Neural progenitor cell (in vitro differentiated cells): ENCODE results near the gene NDST1. TPM values are rescaled to one million over a fixed set of nuclear protein-coding genes. Genes with fewer than 3 reads are reported as not detected.

Experiments used
- DNase-seq: peaks from one replicate; pipeline ENCODE4 v3.0.0-alpha.2; 2016; ENCODE audit warnings: low spot score
- H2AFZ ChIP-seq: fragments of 200-600 bp; sonication (generic); replicated peaks from 2 replicates; pipeline ENCODE4 v1.6.1; 2016; ENCODE audit warnings: antibody characterized with exemption
- H3F3A ChIP-seq: fragments of 200-600 bp; sonication (generic); 2 replicates; pipeline ENCODE4 v1.6.1; 2016; ENCODE audit warnings: antibody characterized with exemption, low read depth
- H3K27ac ChIP-seq: fragments of 200-600 bp; sonication (generic); 2 replicates; pipeline ENCODE4 v1.5.1; 2016; ENCODE audit warnings: mild to moderate bottlenecking
- H3K27me3 ChIP-seq: fragments of 200-600 bp; sonication (generic); 2 replicates; pipeline ENCODE4 v1.6.1; 2016; ENCODE audit warnings: mild to moderate bottlenecking, moderate library complexity
- H3K36me3 ChIP-seq: fragments of 200-600 bp; sonication (generic); 2 replicates; pipeline ENCODE4 v1.5.1; 2016
- H3K4me1 ChIP-seq: fragments of 200-600 bp; sonication (generic); 2 replicates; pipeline ENCODE4 v1.6.1; 2016; ENCODE audit warnings: mixed run types
- H3K4me2 ChIP-seq: fragments of 200-600 bp; sonication (generic); 2 replicates; pipeline ENCODE4 v1.6.1; 2016
- H3K4me3 ChIP-seq: fragments of 200-600 bp; sonication (generic); 2 replicates; pipeline ENCODE4 v1.5.1; 2016
- H3K79me2 ChIP-seq: fragments of 200-600 bp; sonication (generic); 2 replicates; pipeline ENCODE4 v1.6.1; 2016; ENCODE audit warnings: low read depth
- H3K9ac ChIP-seq: fragments of 200-600 bp; sonication (generic); 2 replicates; pipeline ENCODE4 v1.6.1; 2016
- H3K9me3 ChIP-seq: fragments of 200-600 bp; sonication (generic); 2 replicates; pipeline ENCODE4 v1.5.1; 2016; ENCODE audit warnings: low read depth
- H4K20me1 ChIP-seq: fragments of 200-600 bp; sonication (generic); 2 replicates; pipeline ENCODE4 v1.6.1; 2016; ENCODE audit warnings: low read depth
- H3K27ac Mint-ChIP-seq: 3 replicates; pipeline ENCODE4 v1.8.0; 2021; ENCODE audit warnings: mixed read lengths
- H3K27me3 Mint-ChIP-seq: 2 replicates; pipeline ENCODE4 v1.8.0; 2022; ENCODE audit warnings: low read depth, mild to moderate bottlenecking, inconsistent platforms, moderate library complexity, mixed read lengths; ENCODE audit not compliant: insufficient read depth
- H3K36me3 Mint-ChIP-seq: 3 replicates; pipeline ENCODE4 v1.8.0; 2021; ENCODE audit warnings: mixed read lengths
- H3K4me1 Mint-ChIP-seq: 3 replicates; pipeline ENCODE4 v1.8.0; 2021; ENCODE audit warnings: mixed read lengths
- H3K4me3 Mint-ChIP-seq: 3 replicates; pipeline ENCODE4 v1.8.0; 2021; ENCODE audit warnings: mild to moderate bottlenecking, moderate library complexity, mixed read lengths
- H3K9me3 Mint-ChIP-seq: 3 replicates; pipeline ENCODE4 v1.8.0; 2020; ENCODE audit warnings: mixed read lengths
- EZH2 ChIP-seq: fragments of 200-600 bp; sonication (generic); IDR thresholded peaks from 2 replicates; pipeline ENCODE4 v1.6.1; 2017; ENCODE audit warnings: antibody characterized with exemption, mild to moderate bottlenecking, moderate library complexity
- EZH2phosphoT487 ChIP-seq: fragments of 200-600 bp; sonication (generic); IDR thresholded peaks from 2 replicates; pipeline ENCODE4 v1.6.1; 2017; ENCODE audit warnings: antibody characterized with exemption
- total RNA-seq: library from RNA; depleted of rRNA; stranded (reverse); fragments of >200 nt; gene quantifications from 2 replicates; pipeline ENCODE4 v1.2.3, GENCODE V29; 2015; ENCODE audit warnings: low replicate concordance
- TF ChIP-seq, protein P1 (sequence below): fragments of 200-600 bp; sonication (generic); IDR thresholded peaks from 2 replicates; pipeline ENCODE4 v1.5.1; 2017; ENCODE audit warnings: antibody characterized with exemption, mild to moderate bottlenecking

Gene NDST1
- total RNA-seq, 1 donor from 2014 or later = 22.9 TPM

DNA sequence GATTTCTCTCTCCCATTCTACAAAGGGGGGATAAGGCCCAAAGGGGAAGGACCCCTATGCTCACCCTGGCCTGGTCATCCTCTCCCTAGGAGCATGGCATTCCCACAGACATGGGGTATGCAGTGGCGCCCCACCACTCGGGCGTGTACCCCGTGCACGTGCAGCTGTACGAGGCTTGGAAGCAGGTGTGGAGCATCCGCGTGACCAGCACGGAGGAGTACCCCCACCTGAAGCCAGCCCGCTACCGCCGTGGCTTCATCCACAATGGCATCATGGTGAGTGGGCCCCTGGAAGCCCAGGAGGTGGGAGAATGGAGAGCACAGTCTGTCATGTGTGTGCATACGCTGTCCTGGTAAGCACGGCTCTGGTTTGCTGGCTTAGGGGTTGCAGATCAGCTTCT lies 27.7 kb downstream of the NDST1 start:
- no peaks in the 10 kb centered on the region for H3K9me3 Mint-ChIP-seq
- no peak for DNase-seq
- Histone ChIP-seq H4K20me1 (peaks cover 10% of the 10 kb centered on the region), H3K9me3 (no peaks in the 10 kb centered on the region), H3K27ac (no peak overlapping the region), H2AFZ (no peak overlapping the region), H3K4me2 (no peak overlapping the region), H3K9ac (no peak overlapping the region), H3K4me3 (no peak overlapping the region), H3F3A (no peaks in the 10 kb centered on the region), H3K27me3 (no peaks in the 10 kb centered on the region), H3K36me3 (no peaks in the 10 kb centered on the region), H3K79me2 (peaks cover 7% of the 10 kb centered on the region), H3K4me1 (peaks cover 6% of the 10 kb centered on the region)
- no peak for TF ChIP-seq EZH2
- TF ChIP-seq, protein P1, sequence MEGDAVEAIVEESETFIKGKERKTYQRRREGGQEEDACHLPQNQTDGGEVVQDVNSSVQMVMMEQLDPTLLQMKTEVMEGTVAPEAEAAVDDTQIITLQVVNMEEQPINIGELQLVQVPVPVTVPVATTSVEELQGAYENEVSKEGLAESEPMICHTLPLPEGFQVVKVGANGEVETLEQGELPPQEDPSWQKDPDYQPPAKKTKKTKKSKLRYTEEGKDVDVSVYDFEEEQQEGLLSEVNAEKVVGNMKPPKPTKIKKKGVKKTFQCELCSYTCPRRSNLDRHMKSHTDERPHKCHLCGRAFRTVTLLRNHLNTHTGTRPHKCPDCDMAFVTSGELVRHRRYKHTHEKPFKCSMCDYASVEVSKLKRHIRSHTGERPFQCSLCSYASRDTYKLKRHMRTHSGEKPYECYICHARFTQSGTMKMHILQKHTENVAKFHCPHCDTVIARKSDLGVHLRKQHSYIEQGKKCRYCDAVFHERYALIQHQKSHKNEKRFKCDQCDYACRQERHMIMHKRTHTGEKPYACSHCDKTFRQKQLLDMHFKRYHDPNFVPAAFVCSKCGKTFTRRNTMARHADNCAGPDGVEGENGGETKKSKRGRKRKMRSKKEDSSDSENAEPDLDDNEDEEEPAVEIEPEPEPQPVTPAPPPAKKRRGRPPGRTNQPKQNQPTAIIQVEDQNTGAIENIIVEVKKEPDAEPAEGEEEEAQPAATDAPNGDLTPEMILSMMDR = no peak
- TF ChIP-seq EZH2phosphoT487 = no peak
- H3K27ac Mint-ChIP-seq = no peak overlapping the region
- H3K27me3 Mint-ChIP-seq = peaks cover 7% of the 10 kb centered on the region
- peaks cover 30% of the 10 kb centered on the region for H3K36me3 Mint-ChIP-seq
- H3K4me1 Mint-ChIP-seq = peaks cover 3% of the 10 kb centered on the region
- no peak overlapping the region for H3K4me3 Mint-ChIP-seq

GRCh38 chr5:150538007-150538917 lies 30.3 kb downstream of the NDST1 start:
- Histone ChIP-seq H3K4me2 (no peak overlapping the region), H3K79me2 (no peaks in the 10 kb centered on the region), H3K4me1 (no peaks in the 10 kb centered on the region), H3F3A (no peaks in the 10 kb centered on the region), H4K20me1 (peaks cover 5% of the 10 kb centered on the region), H3K4me3 (no peak overlapping the region), H3K9ac (no peak overlapping the region), H2AFZ (no peak overlapping the region), H3K36me3 (no peaks in the 10 kb centered on the region), H3K27me3 (no peaks in the 10 kb centered on the region), H3K27ac (no peak overlapping the region), H3K9me3 (no peaks in the 10 kb centered on the region)
- H3K9me3 Mint-ChIP-seq = no peaks in the 10 kb centered on the region
- no peak overlapping the region for H3K27ac Mint-ChIP-seq
- peaks cover 26% of the 10 kb centered on the region for H3K36me3 Mint-ChIP-seq
- peaks cover 5% of the 10 kb centered on the region for H3K27me3 Mint-ChIP-seq
- H3K4me1 Mint-ChIP-seq = no peaks in the 10 kb centered on the region
- H3K4me3 Mint-ChIP-seq = no peak overlapping the region
- no peak for DNase-seq
- TF ChIP-seq EZH2 (no peak), EZH2phosphoT487 (no peak)
- TF ChIP-seq, protein P1 = no peak

DNA sequence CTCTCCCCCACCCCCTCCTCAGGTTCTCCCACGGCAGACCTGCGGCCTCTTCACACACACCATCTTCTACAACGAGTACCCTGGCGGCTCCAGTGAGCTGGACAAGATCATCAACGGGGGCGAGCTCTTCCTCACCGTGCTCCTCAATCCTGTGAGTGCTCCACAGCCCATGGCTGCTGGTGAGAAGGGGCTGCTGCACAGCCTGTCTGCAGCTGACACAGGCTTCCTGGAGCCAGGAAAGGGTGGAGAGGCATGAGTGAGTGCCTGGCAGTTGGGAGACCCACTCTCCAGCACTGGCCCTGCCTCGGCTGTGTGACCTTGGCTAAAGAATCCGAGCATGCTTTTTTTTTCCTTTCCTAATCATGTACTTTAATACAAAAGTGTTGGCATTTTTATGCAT lies 31.3 kb downstream of the NDST1 start:
- Histone ChIP-seq H3K4me1 (no peaks in the 10 kb centered on the region), H3K27ac (no peak overlapping the region), H3K9ac (no peak overlapping the region), H4K20me1 (peaks cover 5% of the 10 kb centered on the region), H2AFZ (no peak overlapping the region), H3F3A (no peaks in the 10 kb centered on the region), H3K4me3 (no peak overlapping the region), H3K27me3 (no peaks in the 10 kb centered on the region), H3K4me2 (no peak overlapping the region), H3K9me3 (no peaks in the 10 kb centered on the region), H3K79me2 (no peaks in the 10 kb centered on the region), H3K36me3 (no peaks in the 10 kb centered on the region)
- Mint-ChIP-seq H3K36me3 (peaks cover 26% of the 10 kb centered on the region), H3K27ac (no peak overlapping the region), H3K4me3 (no peak overlapping the region), H3K4me1 (no peaks in the 10 kb centered on the region), H3K9me3 (no peaks in the 10 kb centered on the region), H3K27me3 (peaks cover 5% of the 10 kb centered on the region)
- no peak for TF ChIP-seq EZH2
- no peak for DNase-seq

DNA sequence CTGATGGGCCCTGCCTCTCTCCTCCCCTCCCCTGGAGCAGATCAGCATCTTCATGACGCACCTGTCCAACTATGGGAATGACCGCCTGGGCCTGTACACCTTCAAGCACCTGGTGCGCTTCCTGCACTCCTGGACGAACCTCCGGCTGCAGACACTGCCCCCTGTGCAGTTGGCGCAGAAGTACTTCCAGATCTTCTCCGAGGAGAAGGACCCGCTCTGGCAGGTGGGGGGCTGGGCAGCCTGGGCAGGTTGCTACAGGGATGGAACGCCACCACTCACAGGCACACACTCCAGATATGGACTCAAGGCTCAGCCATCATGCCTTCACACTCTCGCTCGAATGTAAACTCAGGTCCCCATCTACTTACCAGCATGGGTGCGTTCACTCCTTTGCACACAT lies 32.1 kb downstream of the NDST1 start:
- peaks cover 22% of the 10 kb centered on the region for H3K36me3 Mint-ChIP-seq
- no peak overlapping the region for H3K27ac ChIP-seq

More for the DNA sequence above, 32.1 kb downstream of the NDST1 start:
- Histone ChIP-seq H3K4me3 (no peak overlapping the region), H3K36me3 (no peaks in the 10 kb centered on the region), H3K9me3 (no peaks in the 10 kb centered on the region), H3K4me1 (no peaks in the 10 kb centered on the region), H3K79me2 (no peaks in the 10 kb centered on the region), H2AFZ (no peak overlapping the region), H4K20me1 (no peaks in the 10 kb centered on the region), H3K9ac (no peak overlapping the region), H3F3A (no peaks in the 10 kb centered on the region), H3K4me2 (no peak overlapping the region), H3K27me3 (no peaks in the 10 kb centered on the region)
- TF ChIP-seq EZH2phosphoT487 = no peak
- TF ChIP-seq, protein P1 = no peak
- no peak for TF ChIP-seq EZH2
- Mint-ChIP-seq H3K4me3 (no peak overlapping the region), H3K4me1 (no peaks in the 10 kb centered on the region), H3K27me3 (peaks cover 5% of the 10 kb centered on the region), H3K9me3 (no peaks in the 10 kb centered on the region), H3K27ac (no peak overlapping the region)
- DNase-seq = no peak
